ENCODE data around the gene ELANE.

The ELANE gene

DNA sequence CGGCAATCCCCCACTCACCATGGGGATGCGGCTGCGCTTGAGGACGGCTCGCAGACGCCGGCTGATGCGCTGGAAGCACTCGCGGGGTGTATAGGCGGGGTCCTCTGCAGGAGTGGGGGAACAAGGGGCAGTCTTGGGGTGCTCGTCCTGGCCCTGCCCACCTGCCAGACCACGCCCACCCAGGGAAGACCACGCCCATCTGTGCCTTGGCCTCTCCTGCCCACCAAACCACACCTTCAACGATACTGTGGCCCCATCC lies 47.9 kb downstream of the ELANE start:
- no peak for DNase-seq

DNA sequence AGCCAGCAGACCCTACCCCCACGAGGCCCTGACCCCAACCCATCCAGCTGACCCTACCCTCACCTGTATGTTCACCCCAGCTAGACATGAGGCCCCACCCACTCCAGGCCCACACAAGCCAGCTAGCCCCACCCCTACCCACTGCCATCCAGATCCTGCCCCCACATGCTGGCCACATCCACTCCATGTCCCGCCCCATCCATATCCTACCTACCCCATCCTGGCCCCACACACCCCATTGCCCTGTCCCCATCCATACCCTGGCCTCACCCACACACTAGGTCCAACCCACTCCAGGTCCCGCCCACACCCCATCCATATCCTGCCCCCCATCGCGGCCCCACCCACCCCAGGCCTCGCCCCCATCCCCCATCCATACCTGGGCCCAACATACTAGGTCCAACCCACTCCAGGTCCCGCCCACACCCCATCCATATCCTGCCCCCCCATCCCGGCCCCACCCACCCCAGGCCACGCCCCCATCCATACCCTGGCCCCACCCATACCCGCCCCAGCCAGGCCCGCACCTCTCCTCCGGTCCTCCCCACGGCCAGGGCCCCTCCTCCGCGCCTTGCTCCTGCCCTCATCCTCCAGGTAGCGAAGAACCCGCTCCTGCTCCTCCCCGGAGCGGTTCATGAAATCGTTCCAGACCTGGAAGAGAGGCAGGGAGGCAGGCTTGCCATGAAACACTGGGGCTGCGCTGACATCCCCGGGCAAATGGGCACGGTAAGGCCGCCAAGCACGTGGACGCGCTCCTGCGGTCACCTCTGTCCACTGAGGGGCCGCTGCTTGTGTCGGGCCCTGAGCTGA lies 48.4 kb downstream of the ELANE start:
- peak in 1 of 4 experiments; percentile 37 for DNase-seq

DNA sequence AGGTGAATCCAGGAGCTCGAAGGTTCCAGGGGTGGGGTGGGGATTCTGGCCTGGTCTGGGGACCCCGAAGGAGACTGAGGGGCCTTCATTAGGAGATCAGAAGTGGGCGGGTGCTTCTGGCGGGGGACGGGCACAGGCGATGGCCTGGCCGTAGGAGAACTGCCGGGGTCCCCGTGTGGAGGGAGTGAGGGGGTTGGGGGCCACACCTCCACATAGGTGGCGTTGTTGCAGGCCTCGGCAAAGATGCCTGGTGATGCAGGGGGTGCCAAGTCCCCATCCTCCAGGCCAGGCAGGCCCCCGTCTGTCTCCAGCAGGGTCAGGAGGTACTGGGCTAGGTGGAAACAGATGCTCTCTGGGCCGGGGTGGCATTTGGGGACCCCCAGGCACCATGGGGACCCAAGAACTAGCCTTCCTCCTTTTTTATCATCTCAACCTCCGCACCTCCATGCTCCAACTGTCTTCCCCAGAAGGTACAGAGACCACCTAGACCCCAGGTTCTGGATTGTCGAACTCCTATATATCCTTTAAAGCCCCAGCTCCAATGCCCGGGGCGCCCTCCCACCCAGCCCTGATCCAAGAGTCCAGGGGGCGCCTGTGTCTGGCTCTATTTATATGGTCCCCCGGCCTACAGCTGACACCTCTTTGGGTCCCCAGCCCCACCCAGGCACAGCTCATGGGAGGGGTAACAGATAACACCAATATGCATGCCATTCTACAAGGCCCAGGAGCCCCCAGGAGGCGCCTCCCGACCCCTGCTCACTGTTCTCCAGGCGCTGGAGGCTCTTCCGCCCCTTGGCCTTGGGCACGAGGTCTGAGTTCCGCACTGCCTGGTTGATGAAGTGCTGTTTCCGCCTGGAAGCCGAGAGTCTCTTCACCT lies 49.4 kb downstream of the ELANE start:
- DNase-seq: no peak

DNA sequence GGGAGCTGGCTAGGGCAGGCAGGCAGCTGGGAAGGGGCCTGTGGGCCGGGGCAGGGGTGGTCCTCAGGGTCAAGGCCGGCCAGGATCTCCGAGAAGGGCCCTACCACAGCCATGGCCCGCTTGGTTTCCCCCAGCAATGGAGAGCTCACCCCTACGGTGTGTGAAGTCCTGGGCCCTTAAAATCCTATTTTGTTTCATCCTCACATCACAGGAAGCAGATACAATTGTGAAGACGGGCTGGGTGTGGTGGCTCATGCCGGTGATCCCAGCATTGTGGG lies 49.9 kb downstream of the ELANE start:
- DNase-seq: no peak

DNA sequence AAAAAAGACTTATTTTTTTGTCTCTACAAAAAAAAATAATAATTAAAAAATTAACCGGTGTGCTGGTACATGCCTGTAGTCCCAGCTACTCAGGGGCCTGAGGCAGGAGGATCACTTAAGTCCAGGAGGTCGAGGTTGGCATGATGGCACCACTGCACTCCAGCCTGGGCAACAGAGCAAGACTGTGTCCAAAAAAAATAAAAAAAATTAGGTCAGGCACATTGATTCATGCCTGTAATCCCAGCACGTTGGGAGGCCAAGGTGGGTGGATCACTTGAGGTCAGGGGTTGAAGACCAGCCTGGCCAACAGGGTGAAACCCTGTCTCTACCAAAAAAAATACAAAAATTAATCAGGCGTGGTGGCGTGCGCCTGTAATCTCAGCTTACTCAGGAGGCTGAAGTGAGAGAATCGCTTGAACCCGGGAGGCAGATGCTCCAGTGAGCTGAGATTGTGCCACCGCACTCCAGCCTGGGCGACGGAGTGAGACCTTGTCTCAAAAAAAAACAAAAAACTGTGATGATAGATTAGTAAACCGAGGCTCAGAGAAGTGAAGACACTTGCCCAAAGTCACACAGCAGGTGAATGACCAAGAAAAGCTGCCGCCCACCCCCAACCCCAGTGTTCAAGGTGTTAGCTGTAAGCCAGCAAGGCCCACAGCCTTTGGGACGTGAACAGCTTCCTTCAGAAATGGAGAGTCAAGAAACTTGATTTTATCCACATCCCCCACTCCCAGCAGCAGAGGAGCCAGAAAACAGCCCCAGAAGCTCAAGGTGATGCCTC lies 50.5 kb downstream of the ELANE start:
- DNase-seq: no peak

DNA sequence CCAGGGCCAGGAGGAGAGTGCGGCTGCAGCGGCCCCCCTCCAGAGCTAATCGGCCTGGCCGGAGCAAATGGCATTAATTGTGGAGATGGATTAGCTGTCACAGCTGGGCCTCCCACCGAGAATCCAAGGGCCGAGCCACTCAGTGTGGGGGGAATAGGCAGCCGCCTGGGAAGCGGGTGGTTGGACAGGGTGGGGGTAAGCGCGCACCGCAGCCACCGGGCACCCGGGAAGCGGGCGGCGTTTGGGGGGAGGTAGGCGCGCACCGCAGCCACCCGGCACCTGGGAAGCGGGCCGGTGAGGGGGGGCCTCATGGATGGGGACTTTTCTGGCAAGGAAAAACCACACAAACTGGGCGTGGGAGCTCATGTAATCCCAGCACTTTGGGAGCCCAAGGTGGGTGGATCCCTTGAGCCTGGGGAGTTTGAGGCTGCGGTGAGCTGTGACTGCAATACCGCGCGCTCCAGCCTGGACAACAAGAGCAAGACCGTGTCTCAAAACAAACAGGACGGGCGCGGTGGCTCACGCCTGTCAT lies 51.2 kb downstream of the ELANE start:
- DNase-seq: no peak

DNA sequence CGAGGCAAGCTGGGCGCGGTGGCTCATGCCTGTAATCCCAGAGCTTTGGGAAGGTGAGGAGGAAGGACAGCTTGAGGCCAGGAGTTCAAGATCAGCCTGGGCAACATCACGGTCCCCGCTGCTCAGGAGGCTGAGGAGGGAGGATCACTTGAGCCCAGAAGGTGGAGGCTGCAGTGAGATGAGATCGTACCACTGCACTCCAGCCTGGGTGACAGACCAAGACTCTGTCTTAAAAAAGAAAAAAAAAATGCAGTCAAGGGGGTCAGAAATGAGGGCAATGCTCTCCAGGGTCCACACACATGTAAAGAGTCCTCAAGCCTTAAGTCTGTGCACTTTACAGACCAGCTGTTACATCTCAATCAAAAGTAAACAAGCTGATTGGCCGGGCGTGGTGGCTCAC lies 52.4 kb downstream of the ELANE start:
- DNase-seq: no peak

All from activated naive CD4-positive, alpha-beta T cell (primary cell).